ENCODE measurements around the gene LLGL1.
A peak's percentile ranks its signal among the peaks of the same experiment; 100 is the strongest.

Gene LLGL1

GRCh38 chr17:18186627-18186982 is 38.8 kb upstream of the LLGL1 start:
- Histone ChIP-seq H3K4me1 (ENCODE audit: insufficient read depth, low read length, poor library complexity, severe bottlenecking) (peaks cover 70% of the 10 kb centered on the region), H2AFZ (ENCODE audit: low read length) (no peak overlapping the region), H3K27me3 (ENCODE audit: insufficient read depth, low read length, poor library complexity, severe bottlenecking) (no peaks in the 10 kb centered on the region), H3K79me2 (ENCODE audit: insufficient read depth, low read length) (peaks cover 87% of the 10 kb centered on the region), H3K4me2 (ENCODE audit: low read depth, low read length, poor library complexity, severe bottlenecking) (peak overlapping the region; percentile 94), H3K36me3 (ENCODE audit: insufficient read depth, low read length) (peaks cover 12% of the 10 kb centered on the region; the same call in 1 of the 2 replicates), H3K4me3 (ENCODE audit: low read length, poor library complexity, severe bottlenecking) (peak overlapping the region; percentile 97), H3F3A (ENCODE audit: low read depth) (no peaks in the 10 kb centered on the region), H4K20me1 (ENCODE audit: insufficient read depth, low read length, poor library complexity, severe bottlenecking) (peaks cover 74% of the 10 kb centered on the region), H3K9ac (ENCODE audit: low read depth, low read length, poor library complexity, severe bottlenecking) (peak overlapping the region; percentile 82), H3K9me2 (replicated peaks; ENCODE audit: low read depth, low read length) (no peaks in the 10 kb centered on the region), H3K9me3 (ENCODE audit: insufficient read depth, low read depth, low read length) (no peaks in the 10 kb centered on the region)
- TF ChIP-seq EZH2phosphoT487 (IDR thresholded peaks at IDR 0.05; ENCODE audit: borderline replicate concordance) (no peak), CTCF (conservative IDR thresholded peaks at IDR 0.05; ENCODE audit: low read length) (no peak)

GRCh38 chr17:18187226-18187625 is 38.2 kb upstream of the LLGL1 start:
- H3F3A ChIP-seq (ENCODE audit: low read depth): no peaks in the 10 kb centered on the region
- no peaks in the 10 kb centered on the region for H3K9me3 ChIP-seq (ENCODE audit: insufficient read depth, low read depth, low read length)
- H2AFZ ChIP-seq (ENCODE audit: low read length): no peak overlapping the region
- TF ChIP-seq EZH2phosphoT487 (IDR thresholded peaks at IDR 0.05; ENCODE audit: borderline replicate concordance): no peak
- TF ChIP-seq CTCF (conservative IDR thresholded peaks at IDR 0.05; ENCODE audit: low read length): no peak
- H3K4me1 ChIP-seq (ENCODE audit: insufficient read depth, low read length, poor library complexity, severe bottlenecking): peaks cover 69% of the 10 kb centered on the region
- H3K27me3 ChIP-seq (ENCODE audit: insufficient read depth, low read length, poor library complexity, severe bottlenecking): no peaks in the 10 kb centered on the region
- peak overlapping the region; percentile 97 for H3K4me3 ChIP-seq (ENCODE audit: low read length, poor library complexity, severe bottlenecking)
- H3K36me3 ChIP-seq (ENCODE audit: insufficient read depth, low read length): peaks cover 16% of the 10 kb centered on the region; the same call in 1 of the 2 replicates
- peaks cover 80% of the 10 kb centered on the region for H4K20me1 ChIP-seq (ENCODE audit: insufficient read depth, low read length, poor library complexity, severe bottlenecking)
- H3K9me2 ChIP-seq (replicated peaks; ENCODE audit: low read depth, low read length): no peaks in the 10 kb centered on the region
- peak overlapping the region; percentile 94 for H3K4me2 ChIP-seq (ENCODE audit: low read depth, low read length, poor library complexity, severe bottlenecking)
- H3K79me2 ChIP-seq (ENCODE audit: insufficient read depth, low read length): peaks cover 87% of the 10 kb centered on the region
- peak overlapping the region; percentile 82 for H3K9ac ChIP-seq (ENCODE audit: low read depth, low read length, poor library complexity, severe bottlenecking)

- Histone ChIP-seq H3K9me2 (replicated peaks; ENCODE audit: low read depth, low read length) (no peaks in the 10 kb centered on the region), H3K27me3 (ENCODE audit: insufficient read depth, low read length, poor library complexity, severe bottlenecking) (no peaks in the 10 kb centered on the region), H3K79me2 (ENCODE audit: insufficient read depth, low read length) (peaks cover 93% of the 10 kb centered on the region), H3K9me3 (ENCODE audit: insufficient read depth, low read depth, low read length) (no peaks in the 10 kb centered on the region), H3F3A (ENCODE audit: low read depth) (no peaks in the 10 kb centered on the region), H3K4me3 (ENCODE audit: low read length, poor library complexity, severe bottlenecking) (peak overlapping the region; percentile 97), H4K20me1 (ENCODE audit: insufficient read depth, low read length, poor library complexity, severe bottlenecking) (peaks cover 88% of the 10 kb centered on the region), H3K36me3 (ENCODE audit: insufficient read depth, low read length) (peaks cover 19% of the 10 kb centered on the region; the same call in 1 of the 2 replicates), H3K4me1 (ENCODE audit: insufficient read depth, low read length, poor library complexity, severe bottlenecking) (peaks cover 68% of the 10 kb centered on the region), H3K4me2 (ENCODE audit: low read depth, low read length, poor library complexity, severe bottlenecking) (peak overlapping the region; percentile 94), H3K9ac (ENCODE audit: low read depth, low read length, poor library complexity, severe bottlenecking) (peak overlapping the region; percentile 82), H2AFZ (ENCODE audit: low read length) (no peak overlapping the region)
- TF ChIP-seq CTCF (conservative IDR thresholded peaks at IDR 0.05; ENCODE audit: low read length) (no peak), EZH2phosphoT487 (IDR thresholded peaks at IDR 0.05; ENCODE audit: borderline replicate concordance) (no peak)
These were observed 37.3 kb upstream of the LLGL1 start for GRCh38 chr17:18187821-18188761.

Measured in Loucy (cell line).